Effector CD8-positive, alpha-beta T cell (primary cell): ENCODE data around the gene MMP28.
"Not testable (repeated sequence)": the region's sequence is repeated elsewhere in the genome, so short reads cannot be mapped to it uniquely, and the experiment has no call there.

Experiments
- DNase-seq: peaks from one replicate; lab custom pipeline; 2025; lab: John Stamatoyannopoulos, UW

The MMP28 gene

GRCh38 chr17:35765756-35766488 is 29.5 kb downstream of the MMP28 start:
- no peak for DNase-seq

- DNase-seq = no peak
Measured at GRCh38 chr17:35765086-35765710, 30.2 kb downstream of the MMP28 start.

GRCh38 chr17:35764123-35764991 is 31.1 kb downstream of the MMP28 start:
- peak; percentile 75 for DNase-seq

GRCh38 chr17:35763767-35764122 is 31.7 kb downstream of the MMP28 start:
- DNase-seq = no peak

- DNase-seq = no peak
Measured at GRCh38 chr17:35761601-35762000, 33.8 kb downstream of the MMP28 start.

GRCh38 chr17:35760587-35760986 is 34.9 kb downstream of the MMP28 start, which contains the start of gene C17orf50:
Gene C17orf50, plus strand, starts transcription at chr17:35760887. Its CDS starts 55 bp downstream, at chr17:35760942.
- no peak for DNase-seq

- DNase-seq = no peak
Measured at GRCh38 chr17:35757243-35757642, 38.2 kb downstream of the MMP28 start.

GRCh38 chr17:35752945-35753764 is 42.3 kb downstream of the MMP28 start, which contains the start of gene GAS2L2:
Gene GAS2L2, minus strand, starts transcription at chr17:35753239. Its CDS starts 389 bp downstream, at chr17:35752850.
- no peak for DNase-seq

- DNase-seq = no peak
Measured at GRCh38 chr17:35752471-35752870, 43.0 kb downstream of the MMP28 start.

GRCh38 chr17:35751541-35751940 is 43.9 kb downstream of the MMP28 start:
- DNase-seq = not testable (repeated sequence)

- no peak for DNase-seq
Measured at GRCh38 chr17:35750526-35751395, 44.7 kb downstream of the MMP28 start.

- no peak for DNase-seq
Measured at GRCh38 chr17:35749560-35750412, 45.7 kb downstream of the MMP28 start.

- no peak for DNase-seq
Measured at GRCh38 chr17:35748979-35749378, 46.5 kb downstream of the MMP28 start.

- DNase-seq = no peak
Measured at GRCh38 chr17:35748341-35748841, 47.0 kb downstream of the MMP28 start.

- peak; percentile 58 for DNase-seq
Measured at GRCh38 chr17:35747540-35748017, 47.9 kb downstream of the MMP28 start.

GRCh38 chr17:35745749-35746320 is 49.6 kb downstream of the MMP28 start:
- no peak for DNase-seq

GRCh38 chr17:35745246-35745645 is 50.2 kb downstream of the MMP28 start:
- DNase-seq = no peak

- DNase-seq = no peak
Measured at GRCh38 chr17:35744830-35745229, 50.6 kb downstream of the MMP28 start.
